Vagina (tissue), 2 donors: ENCODE results near the gene RASA3. TPM values are rescaled to one million over a fixed set of nuclear protein-coding genes. Genes with fewer than 3 reads are reported as not detected.

Experiments
- DNase-seq, 2 donors: peaks; one replicate each; pipeline ENCODE4 v3.0.0-alpha.2; 2017; ENCODE audit errors: extremely low spot score in 2 of 2
- H3K27ac ChIP-seq: fragments of 200-600 bp; sonication (generic); one replicate; pipeline ENCODE4 v1.5.1; 2019
- H3K27me3 ChIP-seq: fragments of 200-600 bp; sonication (generic); one replicate; pipeline ENCODE4 v1.5.1; 2019
- H3K36me3 ChIP-seq, 2 donors: fragments of 200-600 bp; sonication (generic); one replicate each; pipeline ENCODE4 v1.5.1; 2017 to 2019
- H3K4me1 ChIP-seq: fragments of 200-600 bp; sonication (generic); one replicate; pipeline ENCODE4 v1.5.1; 2019
- H3K4me3 ChIP-seq, 2 donors: fragments of 200-600 bp; sonication (generic); 1 replicate in 1 of 2; 2 replicates in 1 of 2; pipeline ENCODE4 v1.5.1; 2016 to 2019
- H3K9me3 ChIP-seq: fragments of 200-600 bp; sonication (generic); one replicate; pipeline ENCODE4 v1.5.1; 2019
- CTCF ChIP-seq, 3 experiments: fragments of 450-650 bp in 2 of 3; fragments of 200-600 bp in 1 of 3; sonication (generic) in 1 of 3; IDR thresholded peaks; one replicate each; pipeline ENCODE4 v1.5.1; 2017 to 2019; ENCODE audit warnings: antibody characterized with exemption in 3 of 3, mild to moderate bottlenecking in 2 of 3, moderate library complexity in 2 of 3
- POLR2A ChIP-seq, 2 donors: fragments of 450-650 bp; IDR thresholded peaks; one replicate each; pipeline ENCODE4 v1.6.1; 2017; ENCODE audit warnings: antibody characterized with exemption in 2 of 2, mild to moderate bottlenecking in 2 of 2, moderate library complexity in 2 of 2
- POLR2AphosphoS5 ChIP-seq, 2 donors: sonication (generic); formaldehyde crosslinking; IDR thresholded peaks; one replicate each; pipeline ENCODE4 v1.9.0; 2017; ENCODE audit warnings: antibody characterized with exemption in 2 of 2, mild to moderate bottlenecking in 2 of 2, low read depth in 1 of 2; ENCODE audit not compliant: insufficient read depth in 1 of 2
- intact Hi-C: fragments of 100-400 bp; cut with DNase I; formaldehyde crosslinking; loops from one replicate; pipeline ENCODE4 v1.15.1; 2023
- total RNA-seq: library from RNA; depleted of rRNA; stranded (reverse); fragments of >200 nt; gene quantifications from one replicate; pipeline ENCODE4 v1.2.3, GENCODE V29; 2016

Gene RASA3
- total RNA-seq, 1 donor from 2014 or later, result 19.6 TPM

GRCh38 chr13:113982296-113982661 lies 150.1 kb downstream of the RASA3 start:
- peaks cover 0 to 17% of the 10 kb centered on the region in 2 donors for H3K36me3 ChIP-seq
- intact Hi-C loops, result no loop called here
- H3K4me3 ChIP-seq, result no peak overlapping the region
- H3K9me3 ChIP-seq, result no peaks in the 10 kb centered on the region
- no peaks in the 10 kb centered on the region for H3K27me3 ChIP-seq
- no peak for DNase-seq
- peaks cover 6% of the 10 kb centered on the region for H3K4me1 ChIP-seq
- no peak overlapping the region for H3K27ac ChIP-seq
- no peak for TF ChIP-seq POLR2AphosphoS5 (IDR thresholded peaks at IDR 0.05; ENCODE audit: insufficient read depth in 1 of 2, low read depth in 1 of 2)
- TF ChIP-seq CTCF (IDR thresholded peaks at IDR 0.05), result no peak
- no peak for TF ChIP-seq POLR2A (IDR thresholded peaks at IDR 0.05)

- DNase-seq, result no peak
- TF ChIP-seq CTCF (IDR thresholded peaks at IDR 0.05) (no peak), POLR2AphosphoS5 (IDR thresholded peaks at IDR 0.05; ENCODE audit: insufficient read depth in 1 of 2, low read depth in 1 of 2) (no peak), POLR2A (IDR thresholded peaks at IDR 0.05) (no peak)
- Histone ChIP-seq H3K27ac (no peak overlapping the region), H3K4me3 (no peak overlapping the region), H3K9me3 (no peaks in the 10 kb centered on the region), H3K27me3 (no peaks in the 10 kb centered on the region), H3K36me3 (peaks cover 0 to 17% of the 10 kb centered on the region in 2 donors), H3K4me1 (peaks cover 6% of the 10 kb centered on the region)
- intact Hi-C loops, result no loop called here
Measured at GRCh38 chr13:113981611-113982295, 150.7 kb downstream of the RASA3 start.

GRCh38 chr13:113981194-113981605 lies 151.2 kb downstream of the RASA3 start:
- no peak for TF ChIP-seq POLR2AphosphoS5 (IDR thresholded peaks at IDR 0.05; ENCODE audit: insufficient read depth in 1 of 2, low read depth in 1 of 2)
- no peak for TF ChIP-seq POLR2A (IDR thresholded peaks at IDR 0.05)
- no peak for TF ChIP-seq CTCF (IDR thresholded peaks at IDR 0.05)
- no peak overlapping the region for H3K4me3 ChIP-seq
- H3K27ac ChIP-seq, result no peak overlapping the region
- no peak for DNase-seq
- no peaks in the 10 kb centered on the region for H3K9me3 ChIP-seq
- H3K4me1 ChIP-seq, result peaks cover 6% of the 10 kb centered on the region
- intact Hi-C loops, result no loop called here
- no peaks in the 10 kb centered on the region for H3K27me3 ChIP-seq
- peaks cover 0 to 17% of the 10 kb centered on the region in 2 donors for H3K36me3 ChIP-seq

- intact Hi-C loops, result no loop called here
- no peak for DNase-seq
- no peak overlapping the region for H3K27ac ChIP-seq
- TF ChIP-seq POLR2A (IDR thresholded peaks at IDR 0.05) (no peak), CTCF (IDR thresholded peaks at IDR 0.05) (no peak), POLR2AphosphoS5 (IDR thresholded peaks at IDR 0.05; ENCODE audit: insufficient read depth in 1 of 2, low read depth in 1 of 2) (no peak)
- peaks cover 0 to 18% of the 10 kb centered on the region in 2 donors for H3K36me3 ChIP-seq
- H3K9me3 ChIP-seq, result no peaks in the 10 kb centered on the region
- H3K4me1 ChIP-seq, result peaks cover 6% of the 10 kb centered on the region
- no peak overlapping the region for H3K4me3 ChIP-seq
- no peaks in the 10 kb centered on the region for H3K27me3 ChIP-seq
Measured at GRCh38 chr13:113980489-113981064, 151.8 kb downstream of the RASA3 start.
